Endothelial cell of umbilical vein (primary cell): ENCODE measurements around the gene PRXL2A. TPM values are rescaled to one million over a fixed set of nuclear protein-coding genes. Genes with fewer than 3 reads are reported as not detected.

ENCODE experiments used
- BruUV-seq: library from RNA; stranded (reverse); fragments of 400-500 nt; replicated peaks from 2 replicates; lab custom pipeline; 2021; lab: Mats Ljungman, UMichigan
- CTCF ChIA-PET: fragments of 300-600, 350-600 bp; sonication (Branson Sonifier 250); formaldehyde crosslinking; loops from one replicate; lab custom pipeline; 2021; ENCODE audit warnings: antibody characterized with exemption, inconsistent platforms; lab: Charles Lee
- POLR2A ChIA-PET: fragments of 300-600, 350-600 bp; sonication (Branson Sonifier 250); formaldehyde crosslinking; loops from one replicate; lab custom pipeline; 2021; ENCODE audit warnings: antibody characterized with exemption, inconsistent platforms; lab: Charles Lee
- DNase-seq: peaks from one replicate; pipeline ENCODE4 v3.0.0-alpha.2; 2011; ENCODE audit warnings: low read depth, low spot score
- FAIRE-seq: peaks from 2 replicates; lab custom pipeline; 2011; peaks lifted over from hg19 to GRCh38; lab: Jason Lieb, UNC
- H2AFZ ChIP-seq: 2 replicates; pipeline ENCODE4 v1.6.0; 2012; ENCODE audit warnings: low read depth, low read length, control low read depth, inconsistent platforms
- H3K27ac ChIP-seq: 2 replicates; pipeline ENCODE4 v1.5.1; 2011; ENCODE audit warnings: low read depth, mild to moderate bottlenecking, control low read depth, low read length, moderate library complexity; ENCODE audit not compliant: insufficient read depth
- H3K27me3 ChIP-seq, 2 experiments: 2 replicates each; pipeline versions ENCODE4 v1.6.0 to v1.6.1; 2011; ENCODE audit warnings: low read length in 2 of 2, mixed read lengths in 1 of 2; ENCODE audit not compliant: control insufficient read depth in 2 of 2, insufficient read depth in 2 of 2
- H3K36me3 ChIP-seq, 2 experiments: 2 replicates in 1 of 2; 3 replicates in 1 of 2; pipeline ENCODE4 v1.5.1; 2011; ENCODE audit warnings: low read length in 2 of 2, mild to moderate bottlenecking in 1 of 2, moderate library complexity in 1 of 2; ENCODE audit not compliant: control insufficient read depth in 2 of 2, insufficient read depth in 2 of 2; ENCODE audit errors: extremely low read depth in 1 of 2
- H3K4me1 ChIP-seq: 3 replicates; pipeline ENCODE4 v1.5.1; 2011; ENCODE audit warnings: mild to moderate bottlenecking, low read length; ENCODE audit not compliant: control insufficient read depth, insufficient read depth; ENCODE audit errors: extremely low read depth
- H3K4me2 ChIP-seq: 2 replicates; pipeline ENCODE4 v1.6.1; 2011; ENCODE audit warnings: low read length, control low read depth, mixed read lengths; ENCODE audit not compliant: insufficient read depth
- H3K4me3 ChIP-seq, 3 experiments: fragments of 200-600 bp in 1 of 3; sonication (generic), shearing (Covaris generic) in 1 of 3; replicated peaks in 1 of 3; 2 replicates each; pipeline ENCODE4 v1.5.1; 2011 to 2016; ENCODE audit warnings: control low read depth in 3 of 3, low read length in 3 of 3, mild to moderate bottlenecking in 2 of 3, inconsistent platforms in 1 of 3, low read depth in 1 of 3, moderate library complexity in 1 of 3; ENCODE audit not compliant: insufficient read depth in 1 of 3
- H3K79me2 ChIP-seq: 2 replicates; pipeline ENCODE4 v1.6.0; 2012; ENCODE audit warnings: low read length, inconsistent platforms; ENCODE audit not compliant: control insufficient read depth, insufficient read depth
- H3K9ac ChIP-seq: replicated peaks from 2 replicates; pipeline ENCODE3; 2011; ENCODE audit warnings: low read length, control low read depth; ENCODE audit not compliant: insufficient read depth; ENCODE audit errors: extremely low read depth
- H3K9me1 ChIP-seq: replicated peaks from 3 replicates; pipeline ENCODE4 v1.6.0; 2011; ENCODE audit warnings: mild to moderate bottlenecking, low read length; ENCODE audit not compliant: control insufficient read depth, insufficient read depth; ENCODE audit errors: extremely low read depth
- H3K9me3 ChIP-seq: replicated peaks from 2 replicates; pipeline ENCODE4 v1.5.1; 2012; ENCODE audit warnings: low read length, inconsistent platforms; ENCODE audit not compliant: control insufficient read depth, insufficient read depth
- H4K20me1 ChIP-seq: replicated peaks from 2 replicates; pipeline ENCODE3; 2011; ENCODE audit warnings: mild to moderate bottlenecking, low read length; ENCODE audit not compliant: control insufficient read depth, insufficient read depth; ENCODE audit errors: extremely low read depth
- CTCF ChIP-seq, 2 donors: IDR thresholded peaks; 1 replicate in 1 of 2; 2 replicates in 1 of 2; pipeline ENCODE4 v1.5.1; 2011; ENCODE audit warnings: low read length in 2 of 2, mild to moderate bottlenecking in 2 of 2, moderate library complexity in 2 of 2, control low read depth in 1 of 2, inconsistent platforms in 1 of 2, low read depth in 1 of 2; ENCODE audit not compliant: insufficient read depth in 1 of 2; ENCODE audit errors: extremely low read depth in 1 of 2
- FOS ChIP-seq: IDR thresholded peaks from 2 replicates; pipeline ENCODE4 v1.6.1; 2011; ENCODE audit warnings: mild to moderate bottlenecking, low read length, moderate library complexity, borderline replicate concordance; ENCODE audit not compliant: insufficient read depth
- JUN ChIP-seq: IDR thresholded peaks from 2 replicates; pipeline ENCODE4 v1.6.1; 2011; ENCODE audit warnings: borderline replicate concordance, low read depth; ENCODE audit not compliant: insufficient read length, insufficient read depth
- MAX ChIP-seq: IDR thresholded peaks from 2 replicates; pipeline ENCODE4 v1.6.1; 2011; ENCODE audit not compliant: insufficient read depth, insufficient read length
- MYC ChIP-seq: IDR thresholded peaks from one replicate; pipeline ENCODE4 v1.6.1; 2011; ENCODE audit warnings: mild to moderate bottlenecking, low read depth, low read length
- POLR2AphosphoS5 ChIP-seq: IDR thresholded peaks from 2 replicates; pipeline ENCODE4 v1.6.1; 2012; ENCODE audit warnings: low read depth, mild to moderate bottlenecking, control low read depth, low read length, moderate library complexity; ENCODE audit not compliant: insufficient read depth
- dilution Hi-C: fragments of 300-500 bp; cut with MboI; formaldehyde crosslinking; loops from one replicate; pipeline ENCODE4 v1.15.0; 2019; ENCODE audit warnings: low sequenced_read_pairs; ENCODE audit not compliant: extremely low pct_ligation_motif_present
- intact Hi-C: fragments of 100-400 bp; cut with micrococcal nuclease; formaldehyde crosslinking; loops from one replicate; pipeline ENCODE4 v1.10.0; 2022
- polyA plus RNA-seq, 4 experiments: library from polyadenylated mRNA; depleted of rRNA in 3 of 4; stranded (reverse) in 3 of 4; unstranded in 1 of 4; fragments of >200 nt; gene quantifications; 2 replicates each; pipeline versions ENCODE4 v1.2.1 to v1.2.3, GENCODE V29; 2011 to 2012; ENCODE audit warnings: missing spikeins in 1 of 4
- total RNA-seq: library from RNA; stranded (reverse); gene quantifications from 2 replicates; pipeline ENCODE4 v1.2.3, GENCODE V29; 2021

Gene PRXL2A
- total and polyA plus RNA-seq, 2 donors (not counting 3 experiments of a cell fraction or from before 2014, with no cell fraction given): 113 to 321 TPM

- Histone ChIP-seq H3K79me2 (peaks cover 34% of the 10 kb centered on the region), H3K27ac (no peak overlapping the region), H3K27me3 (no peaks in the 10 kb centered on the region), H3K36me3 (no peaks in the 10 kb centered on the region), H3K9ac (no peak overlapping the region), H3K4me3 (no peak overlapping the region), H3K9me1 (no peaks in the 10 kb centered on the region), H3K4me1 (peaks cover 24% of the 10 kb centered on the region), H4K20me1 (peaks cover 2% of the 10 kb centered on the region), H2AFZ (no peak overlapping the region), H3K4me2 (no peak overlapping the region), H3K9me3 (no peaks in the 10 kb centered on the region)
- POLR2A ChIA-PET: interaction anchor here (0.9 kb wide), 1 partner anchor 49 kb away, joined by 3 read pairs; no protein-coding TSS in a partner anchor
- BruUV-seq: no TSS peak
- CTCF ChIA-PET: interaction anchor here (2.1 to 37.4 kb wide), 2 partner anchors 8 to 54 kb away, joined by 18 to 1118 read pairs; no protein-coding TSS in a partner anchor
- intact Hi-C loops (no loop called here), dilution Hi-C loops (no loop called here)
- DNase-seq (no peak), FAIRE-seq (no peak)
- TF ChIP-seq FOS: no peak
- TF ChIP-seq CTCF (IDR thresholded peaks at IDR 0.05; ENCODE audit: extremely low read depth in 1 of 2, insufficient read depth in 1 of 2, low read depth in 1 of 2, low read length in 2 of 2): no peak
- no peak for TF ChIP-seq MAX
- TF ChIP-seq POLR2AphosphoS5: no peak
- TF ChIP-seq JUN: no peak
- no peak for TF ChIP-seq MYC
These were observed 43.7 kb downstream of the PRXL2A start for GRCh38 chr10:80452069-80452468.
